HG02973 (cell line): Measurements from ENCODE around the gene IFTAP.

Experiments
- ATAC-seq: cut with Tn5 transposase; IDR thresholded peaks from one replicate; pipeline ENCODE4 v1.9.1; 2021; ENCODE audit warnings: moderate library complexity; ENCODE audit not compliant: unreplicated experiment

IFTAP gene

DNA sequence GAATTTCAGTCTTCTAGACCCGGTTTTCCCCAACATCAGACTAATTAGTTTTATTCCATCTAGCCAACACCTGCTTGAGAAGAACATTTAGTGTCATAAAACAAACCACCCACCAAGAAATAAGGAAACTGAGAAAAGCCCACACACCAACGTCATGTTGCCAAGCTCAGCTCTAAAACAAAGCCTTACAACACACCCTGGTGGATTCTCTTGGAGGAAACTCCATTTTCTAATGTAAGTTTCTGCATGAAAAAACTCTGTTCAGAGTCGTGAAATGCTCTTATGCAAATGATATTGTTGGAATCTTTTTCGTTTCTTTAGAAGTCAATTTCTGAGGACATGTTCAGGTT is 108.7 kb downstream of the IFTAP start:
- ATAC-seq, result peak; percentile 86
